GF-D8 (cell line): ENCODE results near the gene IFITM10.

Experiments used
- DNase-seq: peaks from one replicate; lab custom pipeline; 2025; lab: John Stamatoyannopoulos, UW

Gene IFITM10

GRCh38 chr11:1714908-1715885, 35.2 kb downstream of the IFITM10 start:
- DNase-seq: no peak

- DNase-seq: no peak
These were observed 41.7 kb downstream of the IFITM10 start for GRCh38 chr11:1708716-1709115.

GRCh38 chr11:1707751-1708150, 42.6 kb downstream of the IFITM10 start:
- no peak for DNase-seq

- DNase-seq: no peak
These were observed 43.6 kb downstream of the IFITM10 start for GRCh38 chr11:1706634-1707400.

- DNase-seq: no peak
These were observed 45.0 kb downstream of the IFITM10 start for GRCh38 chr11:1705126-1706052.

GRCh38 chr11:1703146-1703545, 47.2 kb downstream of the IFITM10 start:
- DNase-seq: no peak

GRCh38 chr11:1702506-1702905, 47.9 kb downstream of the IFITM10 start:
- no peak for DNase-seq

- DNase-seq: no peak
These were observed 49.1 kb downstream of the IFITM10 start for GRCh38 chr11:1701091-1701807.

GRCh38 chr11:1699771-1700170, 50.6 kb downstream of the IFITM10 start:
- no peak for DNase-seq

GRCh38 chr11:1696608-1697570, 53.5 kb downstream of the IFITM10 start, which contains the start of gene KRTAP5-6:
Gene KRTAP5-6, plus strand, starts transcription at chr11:1697195. Its CDS starts 51 bp downstream, at chr11:1697246.
- DNase-seq: no peak

GRCh38 chr11:1695548-1696108, 54.8 kb downstream of the IFITM10 start:
- no peak for DNase-seq

GRCh38 chr11:1694846-1695547, 55.4 kb downstream of the IFITM10 start:
- DNase-seq: no peak

GRCh38 chr11:1694064-1694845, 56.1 kb downstream of the IFITM10 start:
- DNase-seq: no peak

GRCh38 chr11:1693327-1694063, 56.9 kb downstream of the IFITM10 start:
- no peak for DNase-seq

- DNase-seq: no peak
These were observed 57.6 kb downstream of the IFITM10 start for GRCh38 chr11:1692708-1693326.

- DNase-seq: no peak
These were observed 58.3 kb downstream of the IFITM10 start for GRCh38 chr11:1691878-1692707.
